Measurements from ENCODE around the gene NTM. TPM values are rescaled to one million over a fixed set of nuclear protein-coding genes. Genes with fewer than 3 reads are reported as not detected.

The NTM gene
- total RNA-seq, 1 experiment from 2014 or later: 9.9 TPM

DNA sequence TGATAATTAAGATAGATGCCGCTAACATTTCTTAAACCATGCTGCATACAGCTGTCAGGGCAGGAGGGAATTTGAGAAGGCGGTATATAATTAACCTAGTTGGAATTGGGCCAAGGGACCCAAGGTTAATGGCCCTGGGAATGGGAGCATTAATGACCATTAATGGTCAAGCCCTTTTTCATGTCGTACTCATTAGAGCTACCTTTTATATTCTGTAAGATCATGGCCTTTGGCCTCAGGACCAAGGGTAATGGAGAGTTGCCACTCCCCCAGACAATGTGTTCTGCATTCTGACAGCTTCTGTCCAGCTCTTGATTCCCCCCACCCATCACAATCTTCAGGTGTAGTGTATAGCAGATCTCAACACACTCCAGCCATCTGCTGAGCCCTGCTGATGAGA, 111.6 kb downstream of the NTM start:
- Histone ChIP-seq H3K4me2 (ENCODE audit: insufficient read depth, insufficient read length, low read length) (no peak overlapping the region), H3K23ac (ENCODE audit: insufficient read length, low read depth, low read length) (no peak overlapping the region), H2BK12ac (ENCODE audit: insufficient read length, low read depth, low read length) (no peak overlapping the region), H3K23me2 (ENCODE audit: insufficient read length, low read depth, low read length, poor library complexity, severe bottlenecking) (no peaks in the 10 kb centered on the region), H3K56ac (ENCODE audit: insufficient read length, low read depth, low read length) (no peak overlapping the region), H3K79me1 (ENCODE audit: insufficient read depth, low read depth, low read length, poor library complexity, severe bottlenecking) (no peaks in the 10 kb centered on the region), H2AFZ (ENCODE audit: low read length) (no peak overlapping the region), H4K8ac (replicated peaks; ENCODE audit: insufficient read length, low read depth, low read length) (no peak overlapping the region), H2BK120ac (ENCODE audit: low read depth, low read length, poor library complexity, severe bottlenecking) (no peak overlapping the region), H3K27ac (ENCODE audit: insufficient read length, low read depth, low read length) (no peak overlapping the region), H4K5ac (ENCODE audit: insufficient read length, low read depth, low read length) (no peak overlapping the region), H3K14ac (ENCODE audit: insufficient read depth, low read length) (no peak overlapping the region), H3K4me1 (ENCODE audit: insufficient read depth, low read length) (no peaks in the 10 kb centered on the region; the same call in 1 of the 2 replicates), H3K4ac (ENCODE audit: low read depth, low read length) (no peak overlapping the region), H2BK5ac (ENCODE audit: insufficient read length, low read length) (no peak overlapping the region), H2BK20ac (ENCODE audit: low read depth, low read length, poor library complexity, severe bottlenecking) (no peak overlapping the region), H4K91ac (ENCODE audit: insufficient read length, low read depth, low read length) (no peak overlapping the region), H4K20me1 (ENCODE audit: control insufficient read depth, insufficient read depth, insufficient read length) (no peaks in the 10 kb centered on the region), H3T11ph (ENCODE audit: low read length) (no peak overlapping the region), H3K9ac (ENCODE audit: extremely low read depth, insufficient read length, low read length) (no peak overlapping the region), H3K18ac (ENCODE audit: insufficient read length, low read depth, low read length) (no peak overlapping the region), H3K27me3 (ENCODE audit: insufficient read depth, low read length) (no peaks in the 10 kb centered on the region; the same call in 1 of the 2 replicates), H3K9me3 (ENCODE audit: control insufficient read depth, low read depth, low read length) (no peaks in the 10 kb centered on the region), H3K79me2 (ENCODE audit: insufficient read depth, low read length) (no peaks in the 10 kb centered on the region), H2AK5ac (ENCODE audit: insufficient read length, low read length) (no peak overlapping the region), H2BK15ac (ENCODE audit: low read depth, low read length) (no peak overlapping the region)
- H3K4me3 Mint-ChIP-seq: no peak overlapping the region
- DNase-seq: no peak
- no peak for TF ChIP-seq CTCF (conservative IDR thresholded peaks at IDR 0.05)
- H3K27me3 Mint-ChIP-seq (ENCODE audit: low read depth): peaks cover 2% of the 10 kb centered on the region
- WGBS (ENCODE audit: extremely low coverage, insufficient read length, low lambda C conversion rate): no CpG with 5 or more reads among the region's 3 CpGs
- H3K27ac Mint-ChIP-seq: no peak overlapping the region
- peaks cover 12 to 19% of the 10 kb centered on the region in 2 experiments for H3K4me1 Mint-ChIP-seq
- H3K36me3 Mint-ChIP-seq (ENCODE audit: insufficient read depth in 1 of 3, low read depth in 3 of 3): no peaks in the 10 kb centered on the region
- no peaks in the 10 kb centered on the region for H3K9me3 Mint-ChIP-seq
